ENCODE measurements around the gene TTYH1. TPM values are rescaled to one million over a fixed set of nuclear protein-coding genes. Genes with fewer than 3 reads are reported as not detected.

Gene TTYH1
- total and polyA plus RNA-seq, 2 of the 8 experiments (the other 6 are each of a cell fraction or from before 2014, with no cell fraction given), result 26.7 to 46.5 TPM

DNA sequence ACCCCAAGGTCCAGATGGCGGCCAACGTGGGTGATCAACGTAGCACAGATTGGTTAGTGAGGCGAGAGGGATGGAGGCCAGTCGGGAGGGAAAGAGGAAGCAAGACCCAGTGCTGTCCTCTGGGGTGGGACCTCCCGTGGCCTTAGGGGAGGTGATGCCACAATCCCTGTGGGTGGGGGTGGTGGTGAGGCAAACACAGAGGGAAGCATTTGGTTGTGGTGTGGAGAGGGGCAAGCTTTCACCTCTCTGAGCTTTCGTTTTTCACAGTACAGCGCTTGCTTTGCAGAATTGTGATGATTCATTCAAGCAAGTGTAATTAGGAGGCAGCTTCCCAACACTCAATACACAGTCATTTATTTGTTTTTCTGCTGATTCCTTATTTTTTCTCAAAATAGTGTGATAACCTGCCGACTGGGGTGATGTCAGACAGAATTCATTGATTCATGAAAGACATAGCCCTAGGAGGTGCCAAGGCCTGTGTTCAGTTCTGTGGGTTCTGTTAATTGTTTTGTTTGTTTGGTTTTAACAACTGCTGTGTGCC, 36.1 kb downstream of the TTYH1 start:
- H3K23ac ChIP-seq (ENCODE audit: insufficient read length), result no peak overlapping the region
- no peak overlapping the region for H4K8ac ChIP-seq (ENCODE audit: extremely low read depth, insufficient read depth, low read length)
- ChIA-PET POLR2A (ENCODE audit: partially characterized antibody) (interaction anchor here (1.5 to 10.3 kb wide), 4 partner anchors 9 to 22 kb away, joined by 4 to 129 read pairs (median 8); partner anchors contain the start of gene LENG9), CTCF (ENCODE audit: partially characterized antibody) (interaction anchor here (0.5 to 1.3 kb wide), 3 partner anchors 60 to 819 kb away, joined by 3 to 4 read pairs (median 4); partner anchors contain the start of gene DPRX)
- no peak overlapping the region for H2BK12ac ChIP-seq (ENCODE audit: low read depth, low read length)
- H2BK15ac ChIP-seq (ENCODE audit: low read length), result no peak overlapping the region
- peaks cover 6% of the 10 kb centered on the region; the same call in 1 of the 2 replicates for H3K23me2 ChIP-seq (ENCODE audit: low read depth, low read length)
- no peak overlapping the region for H3K56ac ChIP-seq (replicated peaks; ENCODE audit: insufficient read length, low read depth, low read length)
- H2BK20ac ChIP-seq (ENCODE audit: low read length), result no peak overlapping the region
- H3K18ac ChIP-seq (ENCODE audit: extremely low read depth, low read length), result no peak overlapping the region
- H2AFZ ChIP-seq (ENCODE audit: low read length), result no peak overlapping the region
- DNase-seq (ENCODE audit: low read depth in 1 of 2, low spot score in 2 of 2) (no peak), FAIRE-seq (no peak)
- H2AK5ac ChIP-seq (ENCODE audit: low read depth, low read length), result no peak overlapping the region
- H4K91ac ChIP-seq (replicated peaks; ENCODE audit: insufficient read length, low read length), result no peak overlapping the region
- no peaks in the 10 kb centered on the region for H3K9me3 ChIP-seq (ENCODE audit: insufficient read depth in 2 of 2, low read depth in 1 of 2, low read length in 1 of 2)
- H4K20me1 ChIP-seq (replicated peaks in 1 of 2; ENCODE audit: control insufficient read depth in 1 of 2, insufficient read depth in 2 of 2, low read length in 2 of 2), result peaks cover 18 to 40% of the 10 kb centered on the region in 2 experiments
- peaks cover 18% of the 10 kb centered on the region for H3K79me1 ChIP-seq (ENCODE audit: low read depth, low read length)
- no peak overlapping the region for H3K4me3 ChIP-seq (ENCODE audit: extremely low read depth in 1 of 4, insufficient read depth in 2 of 4, low read depth in 3 of 4, low read length in 4 of 4)
- whole genome bisulfite sequencing, 2 experiments (ENCODE audit: extremely low coverage in 1 of 2, insufficient coverage in 1 of 2, insufficient read length in 1 of 2, insufficient replicate concordance in 2 of 2, low coverage in 1 of 2, low lambda C conversion rate in 2 of 2, missing lambda C conversion rate in 1 of 2), result 90% methylated on average over 9 of the region's 9 CpGs; no CpG with 5 or more reads in 1 of the 2 experiments
- peaks cover 16 to 56% of the 10 kb centered on the region in 2 experiments for H3K79me2 ChIP-seq (ENCODE audit: control insufficient read depth in 1 of 2, insufficient read depth in 2 of 2, low read length in 2 of 2)
- peak overlapping the region in 1 of 4 experiments; percentile 37; a peak in 1 of 7 replicates for H3K9ac ChIP-seq (replicated peaks in 1 of 4; ENCODE audit: extremely low read depth in 1 of 4, low read depth in 3 of 4, low read length in 3 of 4)
- no peak overlapping the region for H3K14ac ChIP-seq (ENCODE audit: insufficient read length)
- H3K4me1 ChIP-seq (replicated peaks in 1 of 4; ENCODE audit: control insufficient read depth in 3 of 4, insufficient read depth in 4 of 4, low read length in 3 of 4), result peaks cover 0 to 2% (median under 1%) of the 10 kb centered on the region in 4 experiments; a peak in 5 of 7 replicates
- no peak overlapping the region for H2BK5ac ChIP-seq (ENCODE audit: low read depth, low read length)
- TF ChIP-seq KDM5A (IDR thresholded peaks at IDR 0.05; ENCODE audit: low read length) (no peak), EZH2 (IDR thresholded peaks at IDR 0.05; ENCODE audit: low read depth, low read length, severe bottlenecking) (no peak), POLR2A (IDR thresholded peaks at IDR 0.05; ENCODE audit: control extremely low read depth in 1 of 2, low read depth in 2 of 2, low read length in 2 of 2) (no peak), BRCA1 (IDR thresholded peaks at IDR 0.05; ENCODE audit: low read depth, low read length) (no peak), CHD2 (IDR thresholded peaks at IDR 0.05; ENCODE audit: low read length) (no peak), SP4 (IDR thresholded peaks at IDR 0.05; ENCODE audit: low read length) (no peak), SUZ12 (IDR thresholded peaks at IDR 0.05; ENCODE audit: low read length) (no peak), GTF2F1 (IDR thresholded peaks at IDR 0.05; ENCODE audit: borderline replicate concordance, low read depth, low read length) (no peak), USF2 (IDR thresholded peaks at IDR 0.05; ENCODE audit: low read length) (no peak)
- TF ChIP-seq, protein P1, sequence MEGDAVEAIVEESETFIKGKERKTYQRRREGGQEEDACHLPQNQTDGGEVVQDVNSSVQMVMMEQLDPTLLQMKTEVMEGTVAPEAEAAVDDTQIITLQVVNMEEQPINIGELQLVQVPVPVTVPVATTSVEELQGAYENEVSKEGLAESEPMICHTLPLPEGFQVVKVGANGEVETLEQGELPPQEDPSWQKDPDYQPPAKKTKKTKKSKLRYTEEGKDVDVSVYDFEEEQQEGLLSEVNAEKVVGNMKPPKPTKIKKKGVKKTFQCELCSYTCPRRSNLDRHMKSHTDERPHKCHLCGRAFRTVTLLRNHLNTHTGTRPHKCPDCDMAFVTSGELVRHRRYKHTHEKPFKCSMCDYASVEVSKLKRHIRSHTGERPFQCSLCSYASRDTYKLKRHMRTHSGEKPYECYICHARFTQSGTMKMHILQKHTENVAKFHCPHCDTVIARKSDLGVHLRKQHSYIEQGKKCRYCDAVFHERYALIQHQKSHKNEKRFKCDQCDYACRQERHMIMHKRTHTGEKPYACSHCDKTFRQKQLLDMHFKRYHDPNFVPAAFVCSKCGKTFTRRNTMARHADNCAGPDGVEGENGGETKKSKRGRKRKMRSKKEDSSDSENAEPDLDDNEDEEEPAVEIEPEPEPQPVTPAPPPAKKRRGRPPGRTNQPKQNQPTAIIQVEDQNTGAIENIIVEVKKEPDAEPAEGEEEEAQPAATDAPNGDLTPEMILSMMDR (IDR thresholded peaks at IDR 0.05; ENCODE audit: control extremely low read depth in 1 of 3, insufficient read depth in 1 of 3, low read depth in 1 of 3, low read length in 3 of 3), result no peak
- H3K27me3 ChIP-seq (replicated peaks in 1 of 4; ENCODE audit: control insufficient read depth in 3 of 4, extremely low read depth in 1 of 4, insufficient read depth in 3 of 4, low read length in 3 of 4), result no peaks in the 10 kb centered on the region
- no peak overlapping the region for H2BK120ac ChIP-seq (replicated peaks; ENCODE audit: low read depth, low read length)
- no peak overlapping the region for H3K4ac ChIP-seq (replicated peaks; ENCODE audit: insufficient read length, low read depth, low read length)
- H4K5ac ChIP-seq (ENCODE audit: insufficient read length, low read depth, low read length), result no peak overlapping the region
- H3K27ac ChIP-seq (ENCODE audit: low read depth, low read length), result no peak overlapping the region
- peaks cover 34 to 50% (median 45%) of the 10 kb centered on the region in 4 experiments for H3K36me3 ChIP-seq (ENCODE audit: control insufficient read depth in 2 of 4, insufficient read depth in 4 of 4, low read length in 3 of 4)
- H3K4me2 ChIP-seq (ENCODE audit: insufficient read depth in 1 of 2, low read depth in 2 of 2, low read length in 2 of 2), result no peak overlapping the region; a peak in 1 of 4 replicates

Measured in H1 (cell line).